NK-92 treated with Interleukin-12 subunit alpha and Interleukin-12 subunit beta, amount 100 ng/mL, for 24 hours (cell line): ENCODE measurements around the gene OPRD1.

ENCODE experiments used
- DNase-seq: peaks from one replicate; lab custom pipeline; 2025; lab: John Stamatoyannopoulos, UW

Gene OPRD1

GRCh38 chr1:28885472-28885877 lies 73.5 kb downstream of the OPRD1 start:
- DNase-seq = no peak

GRCh38 chr1:28885977-28886730 lies 74.2 kb downstream of the OPRD1 start:
- no peak for DNase-seq

- DNase-seq = peak; percentile 86
Measured at GRCh38 chr1:28886731-28887418, 74.9 kb downstream of the OPRD1 start.

GRCh38 chr1:28887419-28887834 lies 75.5 kb downstream of the OPRD1 start:
- peak; percentile 33 for DNase-seq

- no peak for DNase-seq
Measured at GRCh38 chr1:28887835-28888682, 76.1 kb downstream of the OPRD1 start.

- no peak for DNase-seq
Measured at GRCh38 chr1:28888915-28889314, 76.9 kb downstream of the OPRD1 start.

GRCh38 chr1:28889357-28889756 lies 77.4 kb downstream of the OPRD1 start:
- DNase-seq = no peak

GRCh38 chr1:28890435-28890834 lies 78.5 kb downstream of the OPRD1 start:
- DNase-seq = no peak

GRCh38 chr1:28890836-28891235 lies 78.9 kb downstream of the OPRD1 start:
- no peak for DNase-seq

- DNase-seq = no peak
Measured at GRCh38 chr1:28891256-28891655, 79.3 kb downstream of the OPRD1 start.

- no peak for DNase-seq
Measured at GRCh38 chr1:28893403-28894102, 81.6 kb downstream of the OPRD1 start.

GRCh38 chr1:28894785-28895184 lies 82.8 kb downstream of the OPRD1 start:
- no peak for DNase-seq

GRCh38 chr1:28895896-28896608 lies 84.1 kb downstream of the OPRD1 start:
- no peak for DNase-seq

- no peak for DNase-seq
Measured at GRCh38 chr1:28896609-28896986, 84.6 kb downstream of the OPRD1 start.

GRCh38 chr1:28897789-28898188 lies 85.8 kb downstream of the OPRD1 start:
- no peak for DNase-seq

- no peak for DNase-seq
Measured at GRCh38 chr1:28898405-28898881, 86.5 kb downstream of the OPRD1 start.

GRCh38 chr1:28899267-28899666 lies 87.3 kb downstream of the OPRD1 start:
- DNase-seq = no peak

GRCh38 chr1:28900562-28900961 lies 88.6 kb downstream of the OPRD1 start:
- no peak for DNase-seq

- DNase-seq = no peak
Measured at GRCh38 chr1:28902738-28903137, 90.8 kb downstream of the OPRD1 start.

- no peak for DNase-seq
Measured at GRCh38 chr1:28905921-28906666, 94.1 kb downstream of the OPRD1 start.

GRCh38 chr1:28909198-28909597 lies 97.2 kb downstream of the OPRD1 start:
- DNase-seq = no peak
